K562 treated with DMSO at 1 percent for 24 hours (cell line): ENCODE measurements around the gene CCZ1. TPM values are rescaled to one million over a fixed set of nuclear protein-coding genes. Genes with fewer than 3 reads are reported as not detected.

Source experiments
- total RNA-seq: library from RNA; unstranded; fragments of 300-600 nt; gene quantifications from 2 replicates; pipeline ENCODE4 v1.2.3, GENCODE V29; 2022; ENCODE audit warnings: low read depth; ENCODE audit not compliant: insufficient read depth

Gene CCZ1
- total RNA-seq = 50.9 and 54.9 TPM in 2 replicates

DNA sequence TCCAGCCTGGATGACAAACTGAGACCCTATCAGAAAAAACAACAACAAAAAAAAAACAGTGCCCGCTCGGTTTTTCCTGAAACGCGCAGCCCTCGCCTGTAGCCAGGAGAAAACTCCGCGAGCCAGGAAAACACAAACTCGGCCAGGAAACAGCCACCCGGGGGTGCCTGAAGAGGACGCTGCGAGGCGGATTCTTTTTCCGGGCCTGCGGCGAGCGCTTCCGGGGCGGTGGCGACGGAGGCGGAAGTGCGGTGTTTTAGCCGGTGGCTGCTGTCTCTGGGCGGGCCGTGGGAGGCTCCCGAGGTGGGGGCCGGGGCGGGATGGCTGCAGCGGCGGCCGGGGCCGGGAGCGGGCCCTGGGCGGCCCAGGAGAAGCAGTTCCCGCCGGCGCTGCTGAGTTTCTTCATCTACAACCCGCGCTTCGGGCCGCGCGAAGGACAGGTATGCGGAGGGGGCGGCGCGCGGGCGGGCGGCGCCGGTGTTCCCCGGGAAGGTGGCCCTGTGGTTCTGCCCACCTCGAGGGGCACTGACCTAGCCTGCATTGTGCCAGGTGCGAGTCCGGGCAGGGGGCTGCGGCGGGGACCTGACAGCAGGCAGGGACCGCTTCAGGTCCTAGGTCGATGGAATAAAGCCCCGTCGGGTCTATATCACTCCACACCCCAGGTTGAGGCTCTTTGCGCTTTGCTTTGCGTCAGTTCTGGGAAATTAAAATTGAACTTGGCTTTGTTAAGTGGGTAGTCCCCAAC, at the start of gene CCZ1:
CCZ1 (plus strand) TSS at position 254 of the 745 bp plus-strand sequence; CDS start at position 321, 67 bp downstream.

GRCh38 chr7:5970347-5970911, 71.9 kb downstream of the CCZ1 start, which contains the start of gene RSPH10B:
RSPH10B (minus strand) TSS chr7:5970689; CDS start chr7:5967116, 3,573 bp downstream.

Other genes starting within 250 kb of the CCZ1 start
- 28.6 and 29.8 TPM in 2 replicates for gene RNF216, start 117.1 kb upstream of the CCZ1 start, total RNA-seq
- not detected in 2 replicates for gene OCM, start 17.9 kb upstream of the CCZ1 start, total RNA-seq
- gene RSPH10B, start 72.0 kb downstream of the CCZ1 start, total RNA-seq = 0.08 TPM in 1 of 2 replicates, not detected in the other
- gene PMS2, start 110.3 kb downstream of the CCZ1 start, total RNA-seq = 11.2 and 12.1 TPM in 2 replicates
- gene AIMP2, start 110.5 kb downstream of the CCZ1 start, total RNA-seq = 39.2 and 39.5 TPM in 2 replicates
- 0.96 TPM in 1 of 2 replicates, not detected in the other for gene ANKRD61, start 132.6 kb downstream of the CCZ1 start, total RNA-seq
- 126 and 131 TPM in 2 replicates for gene EIF2AK1, start 160.4 kb downstream of the CCZ1 start, total RNA-seq
- 10.5 and 11.3 TPM in 2 replicates for gene USP42, start 206.2 kb downstream of the CCZ1 start, total RNA-seq